Measurements from ENCODE around the gene IL17RB. TPM values are rescaled to one million over a fixed set of nuclear protein-coding genes. Genes with fewer than 3 reads are reported as not detected.

The IL17RB gene
- polyA plus RNA-seq, 3 donors, result 0.13 TPM; not detected in 2

DNA sequence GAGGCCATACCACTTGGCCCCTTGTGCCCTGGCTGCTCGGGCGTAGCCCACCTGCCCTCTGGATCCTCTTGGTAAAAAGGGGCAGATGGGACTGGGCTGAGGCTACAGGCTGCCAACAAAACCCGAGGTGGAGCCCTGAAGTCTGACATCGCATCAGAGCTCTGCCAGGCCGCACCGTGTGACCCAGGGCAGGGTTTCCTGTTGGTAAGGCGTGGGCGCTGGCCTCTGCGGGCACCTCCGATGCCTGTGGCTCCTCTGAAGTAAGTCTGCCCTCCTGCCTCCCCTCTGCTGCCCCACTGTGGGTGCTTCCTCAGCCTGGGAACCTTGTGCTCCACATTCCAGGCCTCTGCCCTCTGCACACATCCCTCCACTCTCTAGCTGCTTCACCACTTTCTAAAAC is 9.0 kb upstream of the IL17RB start:
- no peak for DNase-seq
- no peaks in the 10 kb centered on the region for H3K9me3 Mint-ChIP-seq
- intact Hi-C loops (cut with micrococcal nuclease), result no loop called here

DNA sequence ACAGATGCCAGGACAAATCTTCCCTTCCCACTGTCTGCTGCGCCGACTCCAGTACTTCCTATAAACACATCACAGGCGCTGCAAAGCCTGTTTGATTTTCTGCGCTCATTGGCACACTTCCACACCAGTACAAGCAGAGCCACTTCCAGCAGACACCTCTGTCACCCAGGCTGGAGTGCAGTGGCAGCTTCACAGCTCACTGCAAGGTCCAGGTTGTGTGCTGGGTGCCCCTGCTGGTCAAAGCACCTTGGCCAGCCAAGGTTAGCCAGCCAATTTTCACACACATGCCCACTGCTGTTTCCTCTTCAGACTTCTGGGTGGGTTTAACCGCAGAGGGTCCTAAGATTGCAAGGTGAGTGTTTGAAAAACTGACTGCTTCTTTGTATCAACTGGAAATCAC is 5.1 kb upstream of the IL17RB start:
- peaks cover 7% of the 10 kb centered on the region for H3K4me1 Mint-ChIP-seq
- Histone ChIP-seq H3K4me3 (replicated peaks in 1 of 3; ENCODE audit: low read depth in 2 of 3, low read length in 3 of 3) (no peak overlapping the region), H3K4me1 (ENCODE audit: control insufficient read depth in 1 of 2, insufficient read depth in 2 of 2, low read length in 2 of 2) (peaks cover 4 to 10% of the 10 kb centered on the region in 2 donors), H2AFZ (ENCODE audit: insufficient read depth, low read depth, low read length, poor library complexity, severe bottlenecking) (no peak overlapping the region), H4K20me1 (ENCODE audit: insufficient read depth, low read length) (no peaks in the 10 kb centered on the region), H3K9me3 (replicated peaks in 1 of 2; ENCODE audit: control insufficient read depth in 1 of 2, insufficient read depth in 1 of 2, low read length in 2 of 2) (no peaks in the 10 kb centered on the region), H3K4me2 (replicated peaks; ENCODE audit: extremely low read depth, low read length, poor library complexity, severe bottlenecking) (no peak overlapping the region), H3K79me2 (ENCODE audit: insufficient read depth, low read length) (no peaks in the 10 kb centered on the region), H3K27me3 (ENCODE audit: control insufficient read depth in 2 of 2, insufficient read depth in 2 of 2, low read length in 2 of 2) (peaks cover 10 to 32% of the 10 kb centered on the region in 2 donors), H3K27ac (ENCODE audit: low read depth in 1 of 2, low read length in 2 of 2) (no peak overlapping the region), H3K36me3 (replicated peaks in 1 of 2; ENCODE audit: control insufficient read depth in 1 of 2, insufficient read depth in 2 of 2, low read length in 2 of 2) (no peaks in the 10 kb centered on the region), H3K9ac (ENCODE audit: insufficient read depth, low read length, poor library complexity, severe bottlenecking) (no peak overlapping the region)
- H3K4me3 Mint-ChIP-seq, result no peak overlapping the region
- intact Hi-C loops (cut with micrococcal nuclease), result no loop called here
- H3K27me3 Mint-ChIP-seq (ENCODE audit: low read depth in 3 of 3), result peaks cover 41 to 46% (median 45%) of the 10 kb centered on the region in 3 donors
- peaks cover 0 to 6% (median 0%) of the 10 kb centered on the region in 7 donors for H3K9me3 Mint-ChIP-seq
- WGBS (ENCODE audit: insufficient coverage), result 87% methylated on average over 4 of the region's 5 CpGs
- TF ChIP-seq, protein P1, sequence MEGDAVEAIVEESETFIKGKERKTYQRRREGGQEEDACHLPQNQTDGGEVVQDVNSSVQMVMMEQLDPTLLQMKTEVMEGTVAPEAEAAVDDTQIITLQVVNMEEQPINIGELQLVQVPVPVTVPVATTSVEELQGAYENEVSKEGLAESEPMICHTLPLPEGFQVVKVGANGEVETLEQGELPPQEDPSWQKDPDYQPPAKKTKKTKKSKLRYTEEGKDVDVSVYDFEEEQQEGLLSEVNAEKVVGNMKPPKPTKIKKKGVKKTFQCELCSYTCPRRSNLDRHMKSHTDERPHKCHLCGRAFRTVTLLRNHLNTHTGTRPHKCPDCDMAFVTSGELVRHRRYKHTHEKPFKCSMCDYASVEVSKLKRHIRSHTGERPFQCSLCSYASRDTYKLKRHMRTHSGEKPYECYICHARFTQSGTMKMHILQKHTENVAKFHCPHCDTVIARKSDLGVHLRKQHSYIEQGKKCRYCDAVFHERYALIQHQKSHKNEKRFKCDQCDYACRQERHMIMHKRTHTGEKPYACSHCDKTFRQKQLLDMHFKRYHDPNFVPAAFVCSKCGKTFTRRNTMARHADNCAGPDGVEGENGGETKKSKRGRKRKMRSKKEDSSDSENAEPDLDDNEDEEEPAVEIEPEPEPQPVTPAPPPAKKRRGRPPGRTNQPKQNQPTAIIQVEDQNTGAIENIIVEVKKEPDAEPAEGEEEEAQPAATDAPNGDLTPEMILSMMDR (IDR thresholded peaks at IDR 0.05), result no peak
- DNase-seq, result no peak
- H3K36me3 Mint-ChIP-seq, result peaks cover 2 to 3% of the 10 kb centered on the region in 2 donors
- H3K27ac Mint-ChIP-seq, result no peak overlapping the region

More for the DNA sequence above, 9.0 kb upstream of the IL17RB start:
- H3K4me1 ChIP-seq (ENCODE audit: control insufficient read depth in 1 of 2, insufficient read depth in 2 of 2, low read length in 2 of 2), result peaks cover 19 to 22% of the 10 kb centered on the region in 2 donors
- WGBS (ENCODE audit: insufficient coverage), result 65% methylated on average over 10 of the region's 10 CpGs
- H3K27me3 ChIP-seq (ENCODE audit: control insufficient read depth in 2 of 2, insufficient read depth in 2 of 2, low read length in 2 of 2), result no peaks in the 10 kb centered on the region
- Mint-ChIP-seq H3K36me3 (peaks cover 0 to 2% of the 10 kb centered on the region in 2 donors), H3K27ac (peak overlapping the region in 1 of 7 donors; percentile 66), H3K4me3 (no peak overlapping the region), H3K4me1 (peaks cover 20% of the 10 kb centered on the region), H3K27me3 (ENCODE audit: low read depth in 3 of 3) (peaks cover 12 to 17% (median 15%) of the 10 kb centered on the region in 3 donors)
- H3K27ac ChIP-seq (ENCODE audit: low read depth in 1 of 2, low read length in 2 of 2), result no peak overlapping the region
- no peak overlapping the region for H2AFZ ChIP-seq (ENCODE audit: insufficient read depth, low read depth, low read length, poor library complexity, severe bottlenecking)
- no peaks in the 10 kb centered on the region for H3K36me3 ChIP-seq (replicated peaks in 1 of 2; ENCODE audit: control insufficient read depth in 1 of 2, insufficient read depth in 2 of 2, low read length in 2 of 2)
- H3K4me2 ChIP-seq (replicated peaks; ENCODE audit: extremely low read depth, low read length, poor library complexity, severe bottlenecking), result no peak overlapping the region
- H3K9me3 ChIP-seq (replicated peaks in 1 of 2; ENCODE audit: control insufficient read depth in 1 of 2, insufficient read depth in 1 of 2, low read length in 2 of 2), result no peaks in the 10 kb centered on the region
- no peak overlapping the region for H3K4me3 ChIP-seq (replicated peaks in 1 of 3; ENCODE audit: low read depth in 2 of 3, low read length in 3 of 3)
- no peak overlapping the region for H3K9ac ChIP-seq (ENCODE audit: insufficient read depth, low read length, poor library complexity, severe bottlenecking)
- TF ChIP-seq, protein P1 (IDR thresholded peaks at IDR 0.05), result no peak
- no peaks in the 10 kb centered on the region for H4K20me1 ChIP-seq (ENCODE audit: insufficient read depth, low read length)
- no peaks in the 10 kb centered on the region for H3K79me2 ChIP-seq (ENCODE audit: insufficient read depth, low read length)
